Measurements from ENCODE around the gene FAM78B. TPM values are rescaled to one million over a fixed set of nuclear protein-coding genes. Genes with fewer than 3 reads are reported as not detected.

Gene FAM78B
- total and polyA plus RNA-seq, 2 of the 8 experiments (the other 6 are each of a cell fraction or from before 2014, with no cell fraction given), result 2.3 to 3.6 TPM

GRCh38 chr1:166087734-166088571 is 78.8 kb downstream of the FAM78B start:
- Histone ChIP-seq H3K9ac (replicated peaks in 1 of 4; ENCODE audit: extremely low read depth in 1 of 4, low read depth in 3 of 4, low read length in 3 of 4) (no peak overlapping the region), H3K4me3 (ENCODE audit: extremely low read depth in 1 of 4, insufficient read depth in 2 of 4, low read depth in 3 of 4, low read length in 4 of 4) (no peak overlapping the region), H3K27me3 (replicated peaks in 1 of 4; ENCODE audit: control insufficient read depth in 3 of 4, extremely low read depth in 1 of 4, insufficient read depth in 3 of 4, low read length in 3 of 4) (no peaks in the 10 kb centered on the region), H3K79me2 (ENCODE audit: control insufficient read depth in 1 of 2, insufficient read depth in 2 of 2, low read length in 2 of 2) (no peaks in the 10 kb centered on the region), H2BK5ac (ENCODE audit: low read depth, low read length) (no peak overlapping the region), H4K91ac (replicated peaks; ENCODE audit: insufficient read length, low read length) (no peak overlapping the region), H2BK12ac (ENCODE audit: low read depth, low read length) (no peak overlapping the region), H2BK20ac (ENCODE audit: low read length) (no peak overlapping the region), H3K27ac (ENCODE audit: low read depth, low read length) (no peak overlapping the region), H3K79me1 (ENCODE audit: low read depth, low read length) (no peaks in the 10 kb centered on the region), H3K56ac (replicated peaks; ENCODE audit: insufficient read length, low read depth, low read length) (no peak overlapping the region), H2AK5ac (ENCODE audit: low read depth, low read length) (no peak overlapping the region), H3K23me2 (ENCODE audit: low read depth, low read length) (no peaks in the 10 kb centered on the region), H2AFZ (ENCODE audit: low read length) (no peak overlapping the region), H2BK15ac (ENCODE audit: low read length) (no peak overlapping the region), H4K8ac (ENCODE audit: extremely low read depth, insufficient read depth, low read length) (no peak overlapping the region), H2BK120ac (replicated peaks; ENCODE audit: low read depth, low read length) (no peak overlapping the region), H3K4ac (replicated peaks; ENCODE audit: insufficient read length, low read depth, low read length) (no peak overlapping the region), H3K36me3 (ENCODE audit: control insufficient read depth in 2 of 4, insufficient read depth in 4 of 4, low read length in 3 of 4) (no peaks in the 10 kb centered on the region), H3K23ac (ENCODE audit: insufficient read length) (no peak overlapping the region), H3K9me3 (ENCODE audit: insufficient read depth in 2 of 2, low read depth in 1 of 2, low read length in 1 of 2) (no peaks in the 10 kb centered on the region; a peak in 1 of 4 replicates), H4K20me1 (replicated peaks in 1 of 2; ENCODE audit: control insufficient read depth in 1 of 2, insufficient read depth in 2 of 2, low read length in 2 of 2) (no peaks in the 10 kb centered on the region), H4K5ac (ENCODE audit: insufficient read length, low read depth, low read length) (no peak overlapping the region), H3K14ac (ENCODE audit: insufficient read length) (no peak overlapping the region), H3K4me2 (ENCODE audit: insufficient read depth in 1 of 2, low read depth in 2 of 2, low read length in 2 of 2) (no peak overlapping the region), H3K18ac (ENCODE audit: extremely low read depth, low read length) (no peak overlapping the region), H3K4me1 (replicated peaks in 1 of 4; ENCODE audit: control insufficient read depth in 3 of 4, insufficient read depth in 4 of 4, low read length in 3 of 4) (no peaks in the 10 kb centered on the region)
- FAIRE-seq, result no peak
- 88% methylated on average over 8 of the region's 8 CpGs; no CpG with 5 or more reads in 1 of the 2 experiments for WGBS, 2 experiments (ENCODE audit: extremely low coverage in 1 of 2, insufficient coverage in 1 of 2, insufficient read length in 1 of 2, insufficient replicate concordance in 2 of 2, low coverage in 1 of 2, low lambda C conversion rate in 2 of 2, missing lambda C conversion rate in 1 of 2)
- no peak for DNase-seq (ENCODE audit: low read depth in 1 of 2, low spot score in 2 of 2)
- CTCF ChIA-PET (ENCODE audit: partially characterized antibody), result interaction anchor here (2.1 kb wide), 1 partner anchor 99 kb away, joined by 5 read pairs; no protein-coding TSS in a partner anchor
- POLR2A ChIA-PET (ENCODE audit: partially characterized antibody), result no interaction called here
- TF ChIP-seq JUN (IDR thresholded peaks at IDR 0.05; ENCODE audit: low read depth, low read length), result no peak
- no peak for TF ChIP-seq EZH2 (IDR thresholded peaks at IDR 0.05; ENCODE audit: low read depth, low read length, severe bottlenecking)
- TF ChIP-seq RBBP5 (IDR thresholded peaks at IDR 0.05; ENCODE audit: borderline replicate concordance, low read depth, low read length), result no peak
- TF ChIP-seq CBX5 (IDR thresholded peaks at IDR 0.05; ENCODE audit: low read depth, low read length), result no peak
- no peak for TF ChIP-seq BRCA1 (IDR thresholded peaks at IDR 0.05; ENCODE audit: low read depth, low read length)
- no peak for TF ChIP-seq SUZ12 (IDR thresholded peaks at IDR 0.05; ENCODE audit: low read length)
- TF ChIP-seq POLR2A (IDR thresholded peaks at IDR 0.05; ENCODE audit: control extremely low read depth in 1 of 2, low read depth in 2 of 2, low read length in 2 of 2), result no peak
- TF ChIP-seq SP2 (IDR thresholded peaks at IDR 0.05; ENCODE audit: low read length), result no peak
- TF ChIP-seq POU5F1 (IDR thresholded peaks at IDR 0.05; ENCODE audit: low read depth, low read length), result no peak
- TF ChIP-seq NRF1 (IDR thresholded peaks at IDR 0.05; ENCODE audit: low read depth, low read length), result no peak
- TF ChIP-seq YY1 (IDR thresholded peaks at IDR 0.05; ENCODE audit: low read depth, low read length), result no peak
- TF ChIP-seq RXRA (IDR thresholded peaks at IDR 0.05; ENCODE audit: insufficient read depth, low read depth, low read length), result no peak
